GM12891 (cell line): ENCODE measurements around the gene SLC38A10.

ENCODE experiments used
- PAX5 ChIP-seq: IDR thresholded peaks from 2 replicates; pipeline ENCODE4 v1.6.1; 2011; ENCODE audit warnings: low read length, moderate library complexity, mild to moderate bottlenecking; ENCODE audit not compliant: insufficient read depth, severe bottlenecking
- POLR2A ChIP-seq: IDR thresholded peaks from 2 replicates; pipeline ENCODE4 v1.6.1; 2011; ENCODE audit warnings: low read depth, low read length, control low read depth
- TAF1 ChIP-seq: IDR thresholded peaks from 2 replicates; pipeline ENCODE4 v1.6.1; 2011; ENCODE audit warnings: low read depth, low read length, control low read depth

DNA sequence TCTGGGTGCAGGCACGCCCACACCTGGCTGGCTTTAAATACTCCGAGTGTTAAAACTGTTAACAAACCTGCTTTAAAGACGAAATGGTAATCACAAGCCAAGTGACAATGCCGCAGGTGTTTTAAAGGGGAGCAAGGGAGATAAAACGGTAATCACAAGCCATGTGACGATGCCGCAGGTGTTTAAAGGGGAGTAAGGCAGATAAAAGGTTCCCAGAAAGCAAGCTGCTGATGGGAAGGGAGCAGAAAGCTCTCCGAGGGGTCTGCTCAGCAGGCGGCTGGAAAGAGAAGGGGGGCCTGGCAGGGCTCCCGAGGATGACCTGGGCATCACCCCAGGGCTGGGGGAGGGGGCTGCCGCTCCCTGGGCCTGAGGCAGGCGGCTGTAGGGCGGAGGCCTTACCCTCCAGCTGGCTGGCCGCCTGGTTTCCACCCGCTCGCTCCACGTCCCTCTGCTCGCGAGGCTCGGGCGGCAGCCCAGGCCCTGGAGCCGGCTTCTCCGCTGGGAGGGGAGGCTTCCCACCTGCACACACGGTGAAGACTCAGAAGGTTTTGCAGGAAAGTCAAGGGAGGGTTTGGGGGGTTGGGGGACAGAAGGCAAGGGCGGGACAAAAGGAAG lies 43.9 kb downstream of the SLC38A10 start:
- TF ChIP-seq POLR2A: no peak
- no peak for TF ChIP-seq PAX5
- TF ChIP-seq TAF1: no peak
